HG02885 (cell line): ENCODE data around the gene PANK4.

Experiments
- ATAC-seq: cut with Tn5 transposase; IDR thresholded peaks from one replicate; pipeline ENCODE4 v1.9.1; 2021; ENCODE audit warnings: mild to moderate bottlenecking; ENCODE audit not compliant: unreplicated experiment, poor library complexity

PANK4 gene

DNA sequence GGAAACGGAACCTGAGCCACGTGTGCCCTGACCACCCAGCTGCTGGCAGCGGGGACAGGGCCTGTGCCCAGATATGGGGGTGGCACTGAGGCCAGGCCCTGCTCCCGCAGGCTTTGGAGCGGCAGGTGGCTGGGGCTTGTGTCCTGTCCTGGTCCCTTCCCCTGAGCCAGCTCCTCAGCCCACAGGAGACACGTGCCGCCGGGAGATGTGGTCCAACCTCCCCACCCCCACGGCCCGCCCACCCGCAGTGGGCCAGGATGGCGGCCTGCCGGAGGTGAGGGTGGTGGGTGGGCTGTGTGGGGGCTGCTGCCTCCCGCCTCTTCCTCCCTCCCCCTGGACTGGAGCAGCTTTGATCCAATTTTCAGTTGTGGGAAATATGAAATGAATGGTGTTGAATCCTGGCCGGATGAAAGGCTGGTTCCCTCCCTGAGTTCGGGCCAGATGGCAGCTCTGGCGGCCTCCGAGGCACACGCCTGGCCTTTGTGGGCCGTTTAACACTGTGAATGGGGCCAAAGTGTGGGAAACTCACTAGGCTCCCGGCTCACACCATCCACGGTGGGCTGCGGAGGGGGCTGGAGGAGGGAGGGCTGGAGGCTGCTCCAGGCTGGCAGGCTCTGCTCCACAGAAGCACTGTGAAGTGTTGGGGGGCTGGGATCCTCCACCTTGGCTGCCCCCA is 6.2 kb upstream of the PANK4 start:
- ATAC-seq: no peak

DNA sequence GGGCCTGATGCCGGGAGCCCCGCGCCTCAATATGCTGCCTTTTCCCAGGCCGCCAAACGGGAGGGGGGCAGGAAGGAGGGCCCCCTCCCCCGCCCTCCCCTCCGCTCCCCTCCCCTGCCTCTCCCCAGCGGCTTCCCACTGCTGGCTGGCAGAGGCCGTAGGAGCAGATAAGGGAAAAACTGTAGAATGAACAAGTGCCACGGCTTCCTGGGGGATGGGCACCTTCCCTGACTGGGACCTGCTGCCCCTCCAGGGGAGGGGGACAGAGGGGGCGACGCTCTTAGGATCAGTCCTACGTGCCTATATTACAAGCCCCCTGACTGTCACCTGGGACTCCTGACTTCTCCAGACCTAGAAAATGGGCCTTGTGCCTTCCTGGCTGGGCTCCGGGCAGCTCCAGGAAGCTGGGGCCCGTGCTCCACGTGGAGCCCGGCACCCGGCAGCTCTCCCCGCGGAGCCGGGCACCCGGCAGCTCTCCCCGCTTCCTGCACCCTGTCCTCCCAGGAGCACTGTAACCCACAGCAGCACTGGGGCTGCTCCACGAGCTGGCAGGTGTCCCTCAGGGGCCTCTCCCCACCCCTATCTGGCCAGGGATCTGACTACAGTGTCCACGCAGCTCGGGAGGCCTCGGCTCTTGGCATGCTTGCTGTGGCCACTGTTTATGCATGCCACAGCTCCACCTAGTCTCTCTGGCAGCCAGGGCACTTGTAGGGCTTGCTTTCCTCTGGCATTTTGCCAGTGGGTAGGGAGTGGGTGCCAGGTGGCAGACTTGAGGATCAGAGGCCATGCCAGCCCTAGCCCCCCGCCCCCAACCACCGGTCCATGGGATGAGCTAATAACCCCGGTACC is 4.3 kb upstream of the PANK4 start:
- no peak for ATAC-seq

DNA sequence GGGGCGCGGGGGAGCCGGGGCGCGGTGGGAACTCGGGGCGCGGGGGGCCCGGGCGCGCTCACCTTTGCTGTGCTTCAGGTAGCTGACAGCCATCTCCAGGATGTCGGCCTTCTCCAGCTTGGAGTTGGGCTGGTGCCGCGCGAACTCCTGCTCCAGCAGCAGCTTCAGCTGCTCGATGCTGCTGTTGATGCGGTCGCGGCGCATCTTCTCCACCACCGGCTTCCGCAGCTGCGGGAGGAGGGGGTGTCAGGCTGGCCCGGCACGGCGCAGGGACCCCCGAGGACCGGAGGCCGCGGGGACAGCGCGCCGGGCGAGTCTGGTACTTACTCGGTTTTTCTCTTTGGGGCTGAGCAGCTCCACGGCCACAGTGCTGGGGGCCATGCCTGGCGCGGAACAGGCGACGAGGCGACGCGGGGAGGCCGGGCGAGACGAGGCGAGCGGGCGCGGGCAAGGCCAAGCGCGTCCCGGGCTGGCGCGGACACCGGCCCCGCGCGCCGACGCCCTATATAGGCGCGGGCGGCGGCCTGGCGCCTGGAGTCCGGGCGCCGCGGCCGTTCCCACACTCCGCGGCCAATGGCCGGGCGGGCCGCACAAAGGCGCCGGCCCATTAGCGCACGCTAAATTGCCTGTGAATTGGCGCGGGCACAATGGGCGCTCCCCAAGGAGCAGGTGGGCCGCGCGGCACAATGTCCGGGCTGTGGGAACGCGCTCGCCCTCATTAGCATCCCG is 3.6 kb upstream of the PANK4 start, which contains the start of gene HES5:
Gene HES5 (minus strand): TSS at position 480 of the 729 bp plus-strand sequence. CDS start 99 bp downstream, at position 381.
- no peak for ATAC-seq

DNA sequence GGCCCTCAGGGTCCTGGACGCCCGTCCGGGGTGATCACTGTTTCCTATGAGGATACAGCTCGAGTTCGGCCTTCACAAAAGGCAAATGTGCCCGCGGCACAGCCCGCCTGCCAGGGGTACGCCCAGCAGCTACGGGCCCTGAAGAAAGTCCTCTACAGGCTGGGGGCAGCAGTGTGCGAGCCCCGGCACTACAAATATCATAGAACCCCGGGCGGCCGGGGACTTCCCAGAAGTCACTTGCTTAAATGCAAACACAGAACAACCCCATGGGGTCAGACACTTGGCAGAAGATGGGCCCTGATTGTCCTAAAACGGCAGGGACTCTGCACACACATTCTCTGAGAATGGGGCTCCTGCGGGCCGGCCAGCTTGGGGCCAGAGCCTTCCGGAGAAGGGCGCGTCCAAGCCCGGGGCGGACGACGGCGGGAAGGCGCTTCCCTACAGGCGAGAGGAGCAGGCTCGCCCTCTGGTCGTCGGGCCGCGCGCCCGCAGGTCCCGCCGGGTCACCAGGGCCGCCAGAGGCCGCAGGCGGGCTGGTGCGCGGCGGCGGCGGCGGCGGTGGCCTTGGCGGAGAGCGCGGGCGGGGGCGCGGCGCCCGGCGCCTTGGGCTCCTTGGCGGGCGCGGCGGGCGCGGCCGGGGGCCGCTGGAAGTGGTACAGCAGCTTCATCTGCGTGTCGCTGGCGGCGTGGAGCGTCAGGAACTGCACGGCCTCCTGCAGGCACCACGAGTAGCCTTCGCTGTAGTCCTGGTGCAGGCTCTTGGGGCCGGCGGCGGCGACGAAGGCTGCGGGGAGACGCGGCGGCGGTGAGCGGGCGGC is 2.8 kb upstream of the PANK4 start:
- no peak for ATAC-seq

DNA sequence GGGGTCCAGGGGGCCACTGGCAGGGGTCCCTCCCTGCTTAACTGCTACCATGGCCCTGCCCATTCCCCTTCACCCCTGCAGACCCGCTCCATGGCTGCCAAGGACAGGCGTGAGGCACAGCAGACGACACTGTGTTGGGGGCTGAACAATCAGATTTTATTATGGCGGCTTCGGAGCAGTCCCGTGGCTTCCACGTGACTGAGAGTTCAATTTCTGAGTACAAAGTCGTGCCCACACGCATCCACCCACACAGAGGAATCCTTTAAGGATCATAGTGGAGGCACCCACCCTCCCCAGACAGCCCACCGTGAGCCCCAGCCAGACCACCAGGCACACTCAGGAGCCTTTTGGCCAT is 2.2 kb upstream of the PANK4 start:
- no peak for ATAC-seq

DNA sequence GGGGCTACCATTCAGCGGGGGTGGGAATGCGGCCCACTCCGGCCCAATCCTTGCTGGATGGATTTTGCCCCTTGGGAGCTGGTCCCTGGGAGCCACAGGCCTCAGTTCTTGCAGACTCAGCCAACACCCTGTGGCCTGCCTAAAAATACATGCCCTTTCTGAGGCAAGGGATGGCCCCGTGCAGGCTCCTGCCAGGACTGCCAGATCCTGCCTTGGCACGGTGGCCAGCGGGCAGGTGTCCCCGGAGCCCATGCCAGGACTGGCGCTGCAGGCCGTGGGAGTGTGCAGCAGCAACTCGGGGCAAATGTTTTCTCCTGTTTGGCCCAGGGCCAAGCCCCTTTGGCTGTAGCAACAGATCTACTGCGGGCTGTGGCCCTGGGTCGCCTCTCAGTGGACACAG is 1.6 kb upstream of the PANK4 start:
- ATAC-seq: no peak

DNA sequence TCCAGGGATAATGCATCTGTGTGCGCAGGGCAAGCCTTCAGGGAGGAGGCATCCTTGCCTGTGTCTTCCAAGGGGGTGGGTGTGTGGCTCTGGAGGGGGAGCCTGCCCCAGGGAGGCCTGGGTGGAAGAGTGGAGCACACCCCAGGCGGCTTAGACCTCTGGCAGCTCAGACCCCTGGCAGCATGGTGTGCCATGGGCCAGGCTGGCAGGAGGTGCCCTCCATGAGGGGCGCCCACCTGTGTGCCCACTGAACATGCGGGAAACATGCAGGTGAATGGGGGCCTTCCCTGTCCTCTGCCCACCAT is 1.1 kb upstream of the PANK4 start:
- no peak for ATAC-seq

DNA sequence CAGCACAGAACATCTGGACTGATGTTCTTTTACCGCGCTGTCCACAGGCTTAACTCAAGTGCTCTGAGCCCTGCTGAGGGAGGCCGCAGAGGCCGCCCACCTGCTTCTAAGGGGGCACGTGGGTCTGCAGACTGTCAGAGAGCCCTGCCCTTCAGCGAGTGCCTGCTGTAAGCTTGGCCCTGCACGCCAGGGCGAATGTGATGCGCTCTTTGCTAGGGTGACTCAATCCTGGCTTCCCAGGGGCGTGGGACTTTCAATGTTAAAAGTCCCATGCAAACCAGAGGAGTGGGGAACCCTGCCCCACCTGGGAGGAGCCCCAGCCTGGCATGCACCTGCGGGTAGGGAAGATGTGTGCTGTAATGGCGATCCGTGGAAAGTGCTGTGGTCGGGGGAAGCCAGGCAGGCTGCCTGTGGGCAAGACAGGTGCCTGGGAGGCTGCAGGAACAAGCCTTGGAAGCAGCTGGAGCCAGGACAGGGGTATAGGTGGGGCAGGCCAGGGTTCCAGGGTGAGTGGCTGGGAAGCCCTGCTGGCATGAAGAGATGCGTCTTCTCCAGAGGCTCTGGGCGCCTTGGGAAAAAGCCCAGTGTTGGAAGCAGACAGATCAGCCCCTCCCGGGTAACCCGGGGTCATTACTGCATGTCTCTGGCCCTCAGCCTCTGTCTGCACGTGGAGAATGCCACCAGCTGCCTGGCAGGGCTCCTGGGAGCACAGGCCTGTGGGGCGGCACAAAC is 594 bp upstream of the PANK4 start:
- ATAC-seq: peak; percentile 20

DNA sequence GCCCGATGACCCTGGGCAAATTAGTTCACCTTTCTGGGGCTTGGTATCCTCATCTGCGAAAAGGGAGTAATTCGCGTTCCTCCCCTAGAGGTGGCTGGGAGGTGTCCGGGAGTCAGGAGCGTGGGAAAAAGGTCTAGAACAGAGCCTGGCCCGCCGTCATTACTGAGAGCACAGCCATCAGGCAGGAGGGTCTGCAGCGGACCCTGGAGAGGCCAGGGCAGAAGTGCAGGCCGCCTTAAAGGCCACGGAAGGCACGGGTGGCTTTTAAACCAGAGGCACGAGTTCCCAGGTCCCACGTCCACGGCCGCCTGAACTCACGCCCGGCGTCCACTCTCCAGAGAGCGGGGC is 850 bp downstream of the PANK4 start:
- ATAC-seq: no peak

DNA sequence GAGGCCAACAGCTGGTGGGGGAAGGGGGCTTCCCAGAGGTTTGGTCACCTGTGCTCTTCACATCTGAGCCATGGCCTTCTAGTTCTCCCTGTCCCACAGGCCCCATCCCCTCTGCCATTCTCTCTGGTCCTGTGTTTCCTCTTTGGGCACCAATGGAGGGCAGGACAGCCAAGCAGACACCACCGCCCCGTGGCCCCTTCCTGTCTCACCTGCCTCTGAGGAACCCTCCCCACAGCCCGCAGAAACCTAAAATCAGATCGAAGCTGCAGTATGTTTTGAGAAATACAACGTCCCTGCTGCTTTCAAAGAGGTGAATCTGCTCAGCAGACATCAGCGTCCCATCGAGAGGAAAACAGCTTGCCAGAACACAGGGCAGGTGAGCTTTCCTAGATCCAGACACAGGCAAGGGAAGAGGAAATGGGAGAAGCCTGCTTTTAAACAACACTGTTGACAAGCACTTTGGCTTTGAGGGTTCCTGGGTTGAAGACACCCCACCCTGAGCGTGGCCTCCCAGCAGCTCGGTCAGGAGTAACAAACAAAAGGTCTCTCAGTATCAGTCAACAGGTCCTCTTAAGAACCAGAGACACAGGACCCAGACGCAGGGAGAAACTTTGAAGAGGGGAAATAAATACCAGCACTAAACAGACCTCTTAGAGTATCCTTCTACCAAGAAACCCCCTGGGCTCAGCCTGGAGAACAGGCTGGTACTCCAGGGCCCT is 2.3 kb downstream of the PANK4 start:
- ATAC-seq: no peak

DNA sequence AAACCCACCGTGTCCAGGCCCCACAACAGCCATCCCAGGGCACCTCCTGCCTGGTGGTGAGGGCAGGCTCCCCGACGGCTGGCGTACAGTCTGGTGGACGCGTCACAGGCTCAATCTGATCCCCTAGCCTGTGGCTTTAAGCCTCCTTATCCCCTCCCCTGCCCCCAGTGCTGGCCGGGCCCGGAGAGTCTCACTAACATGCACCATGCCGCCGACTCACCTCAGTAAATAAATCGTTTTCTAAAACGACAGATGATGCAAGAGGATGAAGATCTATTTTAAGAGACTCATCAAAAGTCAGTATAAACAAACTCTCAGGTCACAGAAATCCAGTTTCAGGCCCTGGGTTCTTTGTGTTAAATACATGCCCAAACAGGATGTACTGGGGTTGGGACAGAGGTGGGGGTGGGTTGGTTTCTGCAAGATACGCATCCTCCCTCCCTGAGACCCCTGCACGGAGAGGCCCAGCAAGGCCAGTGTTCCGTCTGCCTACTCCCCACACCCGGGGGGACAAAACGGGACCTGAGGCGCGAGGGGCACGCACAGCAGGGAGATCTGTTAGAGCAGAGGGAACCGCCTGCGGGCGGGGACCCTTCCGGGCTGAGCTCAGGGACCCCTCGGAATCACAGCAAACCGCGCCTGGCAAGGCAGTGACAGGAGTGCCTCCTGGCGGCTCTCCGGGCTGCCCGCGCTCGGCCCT is 3.1 kb downstream of the PANK4 start:
- ATAC-seq: no peak

DNA sequence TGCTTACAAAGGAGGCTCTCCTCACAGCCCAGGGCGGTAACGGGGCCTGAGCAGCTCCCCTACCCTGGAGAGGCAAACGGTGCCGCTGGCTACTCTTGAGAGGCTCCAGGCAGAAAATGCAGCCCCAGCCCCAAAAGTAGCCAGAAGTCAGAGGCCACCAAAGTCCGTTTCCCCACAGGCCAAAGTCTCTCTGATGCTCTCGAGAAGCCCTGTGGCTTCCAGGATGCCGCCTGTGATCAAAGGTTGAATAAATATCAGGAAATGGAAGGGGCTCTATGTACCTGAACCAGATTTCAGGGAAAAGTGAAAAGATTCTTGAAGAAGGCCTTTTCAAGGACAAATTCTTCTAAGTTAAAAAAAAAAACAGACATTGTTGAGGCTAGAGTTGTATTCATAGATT is 4.2 kb downstream of the PANK4 start:
- no peak for ATAC-seq

DNA sequence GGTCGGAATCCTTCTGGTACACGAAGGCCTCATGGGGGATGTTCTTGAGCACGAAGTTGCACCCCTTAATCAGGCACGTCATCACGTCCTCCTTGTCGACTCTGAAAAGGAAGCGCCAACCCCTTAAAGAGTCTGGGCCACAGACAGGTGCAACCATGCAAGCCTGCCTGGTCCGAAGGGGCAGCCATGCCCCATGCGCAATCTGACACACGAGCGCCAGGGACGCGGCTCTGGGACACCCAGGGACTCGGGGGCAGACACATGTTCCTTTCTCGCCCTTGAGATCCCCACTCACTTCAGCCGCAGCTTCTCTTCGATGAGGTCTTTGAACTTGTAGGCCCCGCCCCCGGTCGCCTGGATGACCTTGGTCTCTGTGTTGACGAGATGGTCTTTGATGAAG is 5.6 kb downstream of the PANK4 start:
- no peak for ATAC-seq

DNA sequence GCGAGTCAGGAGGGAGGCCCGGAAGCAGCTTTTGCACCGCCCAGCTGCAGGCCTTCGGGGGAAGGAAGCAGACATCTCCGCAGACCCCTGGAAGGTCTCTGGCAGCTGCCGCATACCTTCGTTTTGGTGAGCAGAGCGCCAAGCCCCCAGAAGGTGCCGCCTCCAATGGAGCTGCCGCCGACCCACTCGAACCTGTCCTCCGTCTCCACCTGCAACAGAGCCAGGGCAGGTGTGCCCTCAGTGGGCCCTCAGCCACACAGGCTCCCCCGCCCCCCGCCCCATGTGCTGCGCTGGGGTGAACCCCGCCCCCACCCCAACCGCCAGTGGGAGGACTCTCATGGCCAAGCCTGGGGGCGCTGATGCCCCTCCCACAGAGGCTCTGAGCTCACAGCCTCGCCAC is 6.2 kb downstream of the PANK4 start:
- ATAC-seq: no peak

DNA sequence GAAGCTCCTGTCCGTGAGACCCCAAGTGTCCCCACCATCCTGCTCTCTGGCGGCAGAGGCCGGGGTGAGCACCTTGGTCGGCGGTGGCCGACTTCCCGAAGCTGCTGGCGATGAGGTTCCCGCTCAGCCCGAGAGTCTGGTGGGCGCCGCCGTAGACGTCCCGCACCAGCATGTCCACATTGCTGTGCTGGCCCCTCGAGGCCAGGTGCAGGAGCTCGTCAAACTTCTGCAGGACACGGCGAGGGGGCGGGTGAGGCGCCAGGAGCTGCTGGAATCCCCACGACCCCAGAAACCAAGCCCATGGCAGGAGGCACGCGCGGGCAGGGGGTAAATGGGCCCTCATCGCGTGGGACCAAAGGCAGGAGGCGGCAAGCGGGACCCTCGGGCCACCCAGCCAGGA is 6.7 kb downstream of the PANK4 start:
- no peak for ATAC-seq

DNA sequence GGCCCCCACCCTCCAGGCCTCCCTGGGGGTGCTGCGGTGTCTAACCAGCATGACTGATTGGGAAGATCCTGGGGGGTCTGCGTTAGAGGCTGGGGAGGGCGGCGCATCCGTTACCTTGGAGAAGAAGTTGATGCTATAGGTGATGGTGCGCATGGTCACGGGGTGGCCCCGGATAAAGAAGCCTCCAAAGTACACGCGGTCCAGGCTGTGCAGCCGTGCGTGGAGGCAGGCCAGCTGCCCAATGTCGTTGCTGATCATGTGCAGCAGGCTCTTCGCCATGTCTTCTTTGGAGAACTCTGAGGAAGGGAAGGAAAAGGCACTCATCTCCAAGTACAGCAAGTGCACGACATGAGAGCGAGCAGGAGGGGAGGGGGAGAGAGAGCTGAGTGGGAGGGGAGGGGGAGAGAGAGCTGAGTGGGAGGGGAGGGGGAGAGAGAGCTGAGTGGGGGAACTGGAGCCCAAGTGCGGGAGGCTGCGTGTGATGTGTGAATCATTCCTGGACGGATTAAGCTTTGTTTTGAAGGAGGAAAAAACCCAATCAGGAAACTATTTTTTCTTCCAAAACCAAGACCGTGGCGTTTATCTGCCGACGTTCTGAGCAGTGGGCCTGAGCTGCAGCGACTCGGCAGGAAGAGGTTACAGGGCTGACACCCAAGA is 7.2 kb downstream of the PANK4 start:
- ATAC-seq: no peak

DNA sequence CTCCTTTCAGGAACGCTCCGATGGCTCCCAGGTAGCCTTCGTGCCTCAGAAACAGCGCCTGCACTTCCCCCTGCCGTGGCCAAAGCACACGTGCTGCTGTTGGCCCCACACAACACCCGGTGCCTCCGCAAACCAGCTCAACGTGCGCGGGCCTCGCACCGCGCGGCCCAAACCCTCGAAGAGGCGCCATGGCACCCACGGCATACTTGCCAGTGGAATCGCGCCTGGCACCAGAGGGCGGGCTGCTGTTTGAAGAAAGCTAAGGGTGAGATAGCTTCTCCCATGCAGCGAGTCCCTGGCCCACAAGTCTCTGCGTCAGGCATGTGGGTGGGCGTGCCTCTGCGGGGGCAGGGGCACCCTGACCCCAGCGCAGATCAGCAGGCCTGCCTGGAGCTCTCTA is 7.9 kb downstream of the PANK4 start:
- ATAC-seq: no peak

DNA sequence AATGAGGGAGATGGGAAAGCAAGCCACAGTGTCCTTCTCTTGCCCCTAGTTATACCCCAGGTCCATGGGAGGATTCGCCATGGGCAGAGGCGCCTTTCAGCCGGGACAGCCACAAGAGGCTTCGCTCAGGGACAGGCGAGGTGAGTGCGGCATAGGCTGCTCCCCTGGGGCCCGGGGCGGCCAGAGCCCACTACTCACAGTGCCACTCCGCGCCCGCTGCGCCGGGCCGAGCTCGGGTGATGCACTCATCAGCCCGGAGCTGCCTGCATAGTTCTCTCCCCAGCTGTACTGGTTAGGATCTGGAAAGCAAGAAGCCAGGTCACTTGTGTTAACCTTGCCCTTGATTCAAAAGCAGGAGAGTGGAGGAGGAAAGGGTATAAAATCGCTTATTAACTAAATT is 8.4 kb downstream of the PANK4 start:
- no peak for ATAC-seq
